UCSD-AML1 (cell line): ENCODE results near the gene APBA3.
"Not testable (repeated sequence)": the region's sequence is repeated elsewhere in the genome, so short reads cannot be mapped to it uniquely, and the experiment has no call there.

Source experiments
- DNase-seq: peaks from one replicate; lab custom pipeline; 2025; ENCODE audit not compliant: unreplicated experiment; lab: John Stamatoyannopoulos, UW

Gene APBA3

GRCh38 chr19:3771906-3772455 lies 10.5 kb upstream of the APBA3 start, which contains the start of gene RAX2:
Gene RAX2, minus strand, starts transcription at chr19:3772228. Its CDS starts 486 bp downstream, at chr19:3771742.
- no peak for DNase-seq

GRCh38 chr19:3771000-3771905 lies 9.8 kb upstream of the APBA3 start:
- no peak for DNase-seq

GRCh38 chr19:3770136-3770999 lies 8.9 kb upstream of the APBA3 start:
- DNase-seq, result no peak

- no peak for DNase-seq
These were observed 8.0 kb upstream of the APBA3 start for GRCh38 chr19:3769494-3769893.

GRCh38 chr19:3768748-3769099 lies 7.2 kb upstream of the APBA3 start:
- no peak for DNase-seq

- no peak for DNase-seq
These were observed 6.7 kb upstream of the APBA3 start for GRCh38 chr19:3768015-3768747.

- no peak for DNase-seq
These were observed 5.6 kb upstream of the APBA3 start for GRCh38 chr19:3767050-3767449.

- peak; percentile 26 for DNase-seq
These were observed 5.0 kb upstream of the APBA3 start for GRCh38 chr19:3766520-3766919.

GRCh38 chr19:3765757-3766156 lies 4.3 kb upstream of the APBA3 start:
- not testable (repeated sequence) for DNase-seq

- no peak for DNase-seq
These were observed 3.6 kb upstream of the APBA3 start for GRCh38 chr19:3765121-3765520.

GRCh38 chr19:3762501-3763459 lies 1.3 kb upstream of the APBA3 start, which contains the start of gene MRPL54:
Gene MRPL54, plus strand, starts transcription at chr19:3762682. Its CDS starts 19 bp downstream, at chr19:3762701.
- peak; percentile 100 for DNase-seq

- no peak for DNase-seq
These were observed 610 bp upstream of the APBA3 start for GRCh38 chr19:3762130-3762473.

GRCh38 chr19:3760871-3761361 lies 576 bp downstream of the APBA3 start:
- no peak for DNase-seq

GRCh38 chr19:3759482-3760254 lies 1.8 kb downstream of the APBA3 start:
- DNase-seq, result no peak

GRCh38 chr19:3758297-3758696 lies 3.2 kb downstream of the APBA3 start:
- DNase-seq, result not testable (repeated sequence)

- DNase-seq, result not testable (repeated sequence)
These were observed 3.8 kb downstream of the APBA3 start for GRCh38 chr19:3757705-3758104.

- DNase-seq, result no peak
These were observed 7.7 kb downstream of the APBA3 start for GRCh38 chr19:3753631-3754410.

GRCh38 chr19:3752492-3752891 lies 9.0 kb downstream of the APBA3 start:
- no peak for DNase-seq
